LHCN-M2 (cell line): ENCODE measurements around the gene ADGB. TPM values are rescaled to one million over a fixed set of nuclear protein-coding genes. Genes with fewer than 3 reads are reported as not detected.

Experiments
- DNase-seq: peaks from one replicate; pipeline ENCODE4 v3.0.0-alpha.2; 2012; ENCODE audit warnings: low read depth
- total RNA-seq: library from RNA; depleted of rRNA; stranded (reverse); fragments of >200 nt; gene quantifications from 2 replicates; pipeline ENCODE4 v1.2.3, GENCODE V29; 2014; rRNA removed

The ADGB gene
- total RNA-seq, 1 experiment from 2014 or later, result not detected

GRCh38 chr6:146861029-146861563 is 262.3 kb downstream of the ADGB start:
- no peak for DNase-seq

- no peak for DNase-seq
Observed at GRCh38 chr6:146861716-146862115, 262.9 kb downstream of the ADGB start.

GRCh38 chr6:146862508-146862919 is 263.7 kb downstream of the ADGB start:
- DNase-seq, result no peak

- DNase-seq, result no peak
Observed at GRCh38 chr6:146864300-146864699, 265.5 kb downstream of the ADGB start.

- no peak for DNase-seq
Observed at GRCh38 chr6:146864885-146865284, 266.1 kb downstream of the ADGB start.

Other genes with a start within 250 kb of the ADGB start
- 61.7 and 72.4 TPM in 2 replicates for gene RAB32, start 55.1 kb upstream of the ADGB start, total RNA-seq